HCT116 (cell line): ENCODE measurements around the gene LSM4. TPM values are rescaled to one million over a fixed set of nuclear protein-coding genes. Genes with fewer than 3 reads are reported as not detected.

ENCODE experiments used
- ATAC-seq: fragments of 200-7000 bp; cut with Tn5 transposase; 2 replicates; pipeline ENCODE4 v1.9.1; 2020; ENCODE audit warnings: mild to moderate bottlenecking, moderate library complexity
- BruUV-seq: library from RNA; stranded (reverse); fragments of 400-500 nt; replicated peaks from 2 replicates; lab custom pipeline; 2021; lab: Mats Ljungman, UMichigan
- CTCF ChIA-PET: fragments of 300-600 bp; sonication (Branson Sonifier 250); formaldehyde crosslinking; loops from one replicate; lab custom pipeline; 2021; ENCODE audit warnings: antibody characterized with exemption; lab: Charles Lee
- POLR2A ChIA-PET: fragments of 300-600, 350-600 bp; sonication (Branson Sonifier 250); formaldehyde crosslinking; loops from one replicate; lab custom pipeline; 2021; ENCODE audit warnings: antibody characterized with exemption; lab: Charles Lee
- RAD21 ChIA-PET, 2 experiments: fragments of 300-600 bp; sonication (Branson Sonifier 250); formaldehyde crosslinking; loops; one replicate each; lab custom pipeline; 2023; ENCODE audit warnings: low total read pairs in 2 of 2; ENCODE audit not compliant: uncharacterized antibody in 2 of 2, unreplicated experiment in 2 of 2, low non-redundant PET in 1 of 2; lab: Charles Lee
- DNase-seq: peaks from one replicate; pipeline ENCODE4 v3.0.0-alpha.2; 2010; ENCODE audit warnings: low read depth, low spot score
- H2AFZ ChIP-seq: fragments of 200-600 bp; shearing (Covaris generic), sonication (generic); 2 replicates; pipeline ENCODE4 v1.6.1; 2017; ENCODE audit warnings: low read depth, mixed run types, mixed read lengths, antibody characterized with exemption, low read length; ENCODE audit not compliant: poor library complexity, severe bottlenecking
- H3K27ac ChIP-seq: 2 replicates; pipeline ENCODE4 v1.5.1; 2012; ENCODE audit warnings: low read depth, low read length
- H3K27me3 ChIP-seq: fragments of 200-600 bp; sonication (generic); 2 replicates; pipeline ENCODE4 v1.6.1; 2016; ENCODE audit warnings: mixed run types, low read length, mixed read lengths; ENCODE audit not compliant: insufficient read depth
- H3K36me3 ChIP-seq, 2 experiments: fragments of 200-500 bp in 1 of 2; fragments of 200-600 bp in 1 of 2; sonication (Bioruptor generic) in 1 of 2; sonication (generic) in 1 of 2; 2 replicates each; pipeline versions ENCODE4 v1.5.1 to v1.6.1; 2014 to 2016; ENCODE audit warnings: low read length in 2 of 2, inconsistent platforms in 1 of 2, mixed read lengths in 1 of 2, mixed run types in 1 of 2; ENCODE audit not compliant: insufficient read depth in 2 of 2, control insufficient read depth in 1 of 2
- H3K4me1 ChIP-seq, 2 experiments: fragments of 200-600 bp in 1 of 2; sonication (generic) in 1 of 2; 2 replicates each; pipeline versions ENCODE4 v1.5.1 to v1.6.1; 2012 to 2017; ENCODE audit warnings: low read length in 2 of 2, inconsistent platforms in 1 of 2, mild to moderate bottlenecking in 1 of 2, mixed read lengths in 1 of 2, mixed run types in 1 of 2, moderate library complexity in 1 of 2; ENCODE audit not compliant: insufficient read depth in 2 of 2, control insufficient read depth in 1 of 2
- H3K4me2 ChIP-seq: fragments of 200-600 bp; sonication (generic); 2 replicates; pipeline ENCODE4 v1.6.1; 2017; ENCODE audit warnings: mixed run types, low read length, mixed read lengths
- H3K4me3 ChIP-seq, 2 experiments: fragments of 200-600 bp in 1 of 2; sonication (generic) in 1 of 2; replicated peaks in 1 of 2; 2 replicates each; pipeline ENCODE4 v1.5.1; 2011 to 2016; ENCODE audit warnings: low read length in 2 of 2, control low read depth in 1 of 2, low read depth in 1 of 2, mild to moderate bottlenecking in 1 of 2, mixed read lengths in 1 of 2, mixed run types in 1 of 2
- H3K79me2 ChIP-seq: fragments of 200-600 bp; sonication (generic); 2 replicates; pipeline ENCODE4 v1.6.1; 2017; ENCODE audit warnings: mild to moderate bottlenecking, mixed run types, low read length, moderate library complexity, mixed read lengths; ENCODE audit not compliant: insufficient read depth
- H3K9ac ChIP-seq: fragments of 200-600 bp; sonication (generic); 2 replicates; pipeline ENCODE4 v1.6.1; 2016; ENCODE audit warnings: low read length, mixed read lengths
- H3K9me2 ChIP-seq: fragments of 200-600 bp; sonication (generic), shearing (Covaris generic); 2 replicates; pipeline ENCODE4 v1.6.1; 2017; ENCODE audit warnings: mixed run types, mild to moderate bottlenecking, moderate library complexity; ENCODE audit not compliant: insufficient read depth
- H3K9me3 ChIP-seq, 2 experiments: fragments of 200-500 bp in 1 of 2; fragments of 200-600 bp in 1 of 2; sonication (Bioruptor generic) in 1 of 2; sonication (generic) in 1 of 2; 2 replicates each; pipeline ENCODE4 v1.6.1; 2014 to 2017; ENCODE audit warnings: low read length in 2 of 2, mixed read lengths in 2 of 2, inconsistent platforms in 1 of 2, low read depth in 1 of 2, mild to moderate bottlenecking in 1 of 2, mixed run types in 1 of 2, moderate library complexity in 1 of 2; ENCODE audit not compliant: control insufficient read depth in 1 of 2, insufficient read depth in 1 of 2
- H4K20me1 ChIP-seq: fragments of 200-600 bp; sonication (generic), shearing (Covaris generic); 2 replicates; pipeline ENCODE4 v1.6.1; 2017; ENCODE audit warnings: mixed run types, mild to moderate bottlenecking, moderate library complexity; ENCODE audit not compliant: insufficient read depth
- CEBPB ChIP-seq: IDR thresholded peaks from 2 replicates; pipeline ENCODE4 v1.6.1; 2012; ENCODE audit warnings: low read depth
- EGR1 ChIP-seq: IDR thresholded peaks from 2 replicates; pipeline ENCODE4 v1.6.1; 2012; ENCODE audit warnings: low read depth
- EZH2 ChIP-seq: fragments of 200-600 bp; sonication (generic); IDR thresholded peaks from 2 replicates; pipeline ENCODE4 v1.6.1; 2017; ENCODE audit warnings: antibody characterized with exemption, mixed run types
- POLR2A ChIP-seq: IDR thresholded peaks from 2 replicates; pipeline ENCODE4 v1.7.0; 2011; ENCODE audit warnings: borderline replicate concordance; ENCODE audit not compliant: insufficient read depth, insufficient read length; ENCODE audit errors: extremely low read depth
- RAD21 ChIP-seq: IDR thresholded peaks from 2 replicates; pipeline ENCODE4 v1.6.1; 2012; ENCODE audit warnings: low read depth, mild to moderate bottlenecking
- REST ChIP-seq: IDR thresholded peaks from 2 replicates; pipeline ENCODE4 v1.6.1; 2012; ENCODE audit warnings: low read depth
- SIN3A ChIP-seq: IDR thresholded peaks from 2 replicates; pipeline ENCODE4 v1.6.1; 2012; ENCODE audit warnings: low read depth
- SP1 ChIP-seq: IDR thresholded peaks from 2 replicates; pipeline ENCODE4 v1.6.1; 2012; ENCODE audit warnings: low read depth
- TCF7L2 ChIP-seq: IDR thresholded peaks from 2 replicates; pipeline ENCODE4 v1.7.0; 2011; ENCODE audit warnings: borderline replicate concordance, inconsistent platforms; ENCODE audit not compliant: insufficient read depth, insufficient read length; ENCODE audit errors: extremely low read depth
- YY1 ChIP-seq: IDR thresholded peaks from 2 replicates; pipeline ENCODE4 v1.6.1; 2011; ENCODE audit warnings: low read length, low read depth, moderate library complexity, mild to moderate bottlenecking; ENCODE audit not compliant: insufficient replicate concordance; ENCODE audit errors: extremely low read depth
- ZNF274 ChIP-seq: fragments of 200-500 bp; sonication (Bioruptor generic); IDR thresholded peaks from 2 replicates; pipeline ENCODE4 v1.6.1; 2014; ENCODE audit warnings: mild to moderate bottlenecking, low read depth, low read length, inconsistent platforms
- intact Hi-C: fragments of 100-400 bp; cut with micrococcal nuclease; formaldehyde crosslinking; loops from 2 replicates; pipeline ENCODE4 v1.10.0; 2022
- total RNA-seq: library from RNA; stranded (reverse); gene quantifications from one replicate; pipeline ENCODE4 v1.2.1, GENCODE V29; 2021; ENCODE audit not compliant: unreplicated experiment
- TF ChIP-seq, protein P1 (sequence below): IDR thresholded peaks from 2 replicates; pipeline ENCODE4 v1.6.1; 2012
- TF ChIP-seq, protein P2 (sequence below): IDR thresholded peaks from 2 replicates; pipeline ENCODE4 v1.6.1; 2011; ENCODE audit warnings: mild to moderate bottlenecking, low read length, moderate library complexity; ENCODE audit not compliant: insufficient replicate concordance; ENCODE audit errors: extremely low read depth

The LSM4 gene
- total RNA-seq, 1 experiment from 2014 or later: 400 TPM

DNA sequence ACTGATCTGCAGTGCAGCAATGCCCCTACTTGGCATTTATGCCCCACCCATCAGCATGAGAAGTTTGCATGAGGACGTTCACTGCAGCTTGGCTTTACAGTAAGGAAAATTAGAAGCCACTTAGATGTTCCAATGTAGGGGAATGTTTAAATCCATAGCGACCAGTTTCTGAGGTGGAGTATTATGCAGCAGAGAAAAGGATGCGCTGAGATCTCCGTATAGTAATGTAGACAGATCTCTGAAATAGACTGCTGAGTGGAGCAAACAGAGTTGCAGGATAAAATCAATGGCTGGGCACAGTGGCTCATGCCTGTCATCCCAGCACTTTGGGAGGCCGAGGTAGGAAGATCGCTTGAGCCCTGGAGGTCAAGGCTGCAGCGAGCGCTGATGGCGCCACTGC lies 27.6 kb upstream of the LSM4 start:
- BruUV-seq: TSS peak; percentile 49

More for the DNA sequence above, 27.6 kb upstream of the LSM4 start:
- Histone ChIP-seq H3K4me1 (peaks cover 22 to 29% of the 10 kb centered on the region in 2 experiments), H3K36me3 (no peaks in the 10 kb centered on the region), H3K9me3 (no peaks in the 10 kb centered on the region), H3K9me2 (no peaks in the 10 kb centered on the region), H3K9ac (no peak overlapping the region), H3K27me3 (no peaks in the 10 kb centered on the region), H3K79me2 (no peaks in the 10 kb centered on the region), H3K4me2 (no peak overlapping the region), H3K4me3 (no peak overlapping the region), H4K20me1 (no peaks in the 10 kb centered on the region), H3K27ac (no peak overlapping the region), H2AFZ (no peak overlapping the region)
- CTCF ChIA-PET: interaction anchor here (0.8 to 2.0 kb wide), 4 partner anchors 30 to 89 kb away, joined by 3 to 18 read pairs (median 6); no protein-coding TSS in a partner anchor
- no peak for ATAC-seq
- RAD21 ChIA-PET: interaction anchor here in 1 of 2 experiments (1.7 kb wide), 1 partner anchor 60 kb away, joined by 4 read pairs; no protein-coding TSS in a partner anchor
- no peak for TF ChIP-seq TCF7L2
- no peak for TF ChIP-seq CEBPB
- TF ChIP-seq SP1: no peak
- TF ChIP-seq ZNF274: no peak
- no peak for TF ChIP-seq YY1
- no peak for TF ChIP-seq SIN3A
- TF ChIP-seq POLR2A: no peak
- no peak for TF ChIP-seq REST
- TF ChIP-seq EZH2: no peak
- TF ChIP-seq, protein P1, sequence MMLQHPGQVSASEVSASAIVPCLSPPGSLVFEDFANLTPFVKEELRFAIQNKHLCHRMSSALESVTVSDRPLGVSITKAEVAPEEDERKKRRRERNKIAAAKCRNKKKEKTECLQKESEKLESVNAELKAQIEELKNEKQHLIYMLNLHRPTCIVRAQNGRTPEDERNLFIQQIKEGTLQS: no peak
- TF ChIP-seq, protein P2, sequence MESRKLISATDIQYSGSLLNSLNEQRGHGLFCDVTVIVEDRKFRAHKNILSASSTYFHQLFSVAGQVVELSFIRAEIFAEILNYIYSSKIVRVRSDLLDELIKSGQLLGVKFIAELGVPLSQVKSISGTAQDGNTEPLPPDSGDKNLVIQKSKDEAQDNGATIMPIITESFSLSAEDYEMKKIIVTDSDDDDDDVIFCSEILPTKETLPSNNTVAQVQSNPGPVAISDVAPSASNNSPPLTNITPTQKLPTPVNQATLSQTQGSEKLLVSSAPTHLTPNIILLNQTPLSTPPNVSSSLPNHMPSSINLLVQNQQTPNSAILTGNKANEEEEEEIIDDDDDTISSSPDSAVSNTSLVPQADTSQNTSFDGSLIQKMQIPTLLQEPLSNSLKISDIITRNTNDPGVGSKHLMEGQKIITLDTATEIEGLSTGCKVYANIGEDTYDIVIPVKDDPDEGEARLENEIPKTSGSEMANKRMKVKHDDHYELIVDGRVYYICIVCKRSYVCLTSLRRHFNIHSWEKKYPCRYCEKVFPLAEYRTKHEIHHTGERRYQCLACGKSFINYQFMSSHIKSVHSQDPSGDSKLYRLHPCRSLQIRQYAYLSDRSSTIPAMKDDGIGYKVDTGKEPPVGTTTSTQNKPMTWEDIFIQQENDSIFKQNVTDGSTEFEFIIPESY: no peak
- no peak for TF ChIP-seq RAD21
- TF ChIP-seq EGR1: no peak
- DNase-seq: no peak
- intact Hi-C loops: no loop called here
- POLR2A ChIA-PET: interaction anchor here (0.8 to 1.9 kb wide), 3 partner anchors 36 to 39 kb away, joined by 3 to 13 read pairs (median 3); partner anchors contain the start of gene GDF15
